Endodermal cell (in vitro differentiated cells): ENCODE measurements around the gene CTNNA2. TPM values are rescaled to one million over a fixed set of nuclear protein-coding genes. Genes with fewer than 3 reads are reported as not detected.
A peak's percentile ranks its signal among the peaks of the same experiment; 100 is the strongest.

Experiments
- DNase-seq: peaks from one replicate; pipeline ENCODE4 v3.0.0-alpha.2; 2017
- H3K27ac ChIP-seq: 2 replicates; pipeline ENCODE4 v1.5.1; 2013; ENCODE audit warnings: mild to moderate bottlenecking, low read depth, low read length, moderate library complexity
- H3K27me3 ChIP-seq: 2 replicates; pipeline ENCODE4 v1.6.1; 2013; ENCODE audit warnings: mild to moderate bottlenecking, low read length, moderate library complexity; ENCODE audit not compliant: insufficient read depth, control insufficient read depth, poor library complexity, severe bottlenecking
- H3K36me3 ChIP-seq: 2 replicates; pipeline ENCODE4 v1.7.0; 2013; ENCODE audit warnings: mild to moderate bottlenecking, low read length, moderate library complexity; ENCODE audit not compliant: control insufficient read depth, insufficient read depth
- H3K4me1 ChIP-seq: one replicate; pipeline ENCODE4 v1.7.0; 2013; ENCODE audit warnings: low read length; ENCODE audit not compliant: control insufficient read depth, insufficient read depth
- H3K4me3 ChIP-seq: 2 replicates; pipeline ENCODE4 v1.5.1; 2013; ENCODE audit warnings: mild to moderate bottlenecking, low read length, moderate library complexity
- H3K9ac ChIP-seq: 2 replicates; pipeline ENCODE4 v1.6.1; 2013; ENCODE audit warnings: mild to moderate bottlenecking, low read length, moderate library complexity; ENCODE audit not compliant: poor library complexity, severe bottlenecking; ENCODE audit errors: extremely low read depth
- H3K9me3 ChIP-seq: 2 replicates; pipeline ENCODE4 v1.6.1; 2013; ENCODE audit warnings: mild to moderate bottlenecking, low read length, moderate library complexity; ENCODE audit not compliant: control insufficient read depth
- H3K27ac Mint-ChIP-seq: 2 replicates; pipeline ENCODE4 v1.8.0; 2020; ENCODE audit warnings: mixed read lengths
- H3K27me3 Mint-ChIP-seq: 2 replicates; pipeline ENCODE4 v1.8.0; 2021; ENCODE audit warnings: mild to moderate bottlenecking, mixed read lengths; ENCODE audit not compliant: insufficient read depth
- H3K36me3 Mint-ChIP-seq: 2 replicates; pipeline ENCODE4 v1.8.0; 2020; ENCODE audit warnings: low read depth, mixed read lengths
- H3K4me1 Mint-ChIP-seq: 2 replicates; pipeline ENCODE4 v1.8.0; 2020; ENCODE audit warnings: mixed read lengths
- H3K4me3 Mint-ChIP-seq: 2 replicates; pipeline ENCODE4 v1.8.0; 2020; ENCODE audit warnings: mild to moderate bottlenecking, moderate library complexity, mixed read lengths
- H3K9me3 Mint-ChIP-seq: 2 replicates; pipeline ENCODE4 v1.8.0; 2020; ENCODE audit warnings: mild to moderate bottlenecking, mixed read lengths
- WGBS, 2 experiments: methylation state at CpG; one replicate each; pipeline versions ENCODE4 v1.1.5 to v1.1.7; 2013; ENCODE audit warnings: missing lambda C conversion rate in 2 of 2, mixed read lengths in 1 of 2; ENCODE audit not compliant: insufficient coverage in 1 of 2, insufficient read length in 1 of 2; 5-methylcytosine and 5-hydroxymethylcytosine counted together
- total RNA-seq, 2 donors: library from RNA; stranded (reverse); fragmentation: NEBNext Ultra II Directional in 1 of 2; extraction: Animal tissue kit (Norgen Biotek cat#: 25700) in 1 of 2; gene quantifications; 2 replicates in 1 of 2; 3 replicates in 1 of 2; pipeline ENCODE4 v1.2.1, GENCODE V29; 2021
- TF ChIP-seq, protein P1 (sequence below): fragments of 200-600 bp; sonication (generic); conservative IDR thresholded peaks from 2 replicates; pipeline ENCODE4 v1.5.0; 2021; ENCODE audit warnings: antibody characterized with exemption, mild to moderate bottlenecking

The CTNNA2 gene
- total RNA-seq, 2 donors from 2014 or later = 7.7 to 9.8 TPM

DNA sequence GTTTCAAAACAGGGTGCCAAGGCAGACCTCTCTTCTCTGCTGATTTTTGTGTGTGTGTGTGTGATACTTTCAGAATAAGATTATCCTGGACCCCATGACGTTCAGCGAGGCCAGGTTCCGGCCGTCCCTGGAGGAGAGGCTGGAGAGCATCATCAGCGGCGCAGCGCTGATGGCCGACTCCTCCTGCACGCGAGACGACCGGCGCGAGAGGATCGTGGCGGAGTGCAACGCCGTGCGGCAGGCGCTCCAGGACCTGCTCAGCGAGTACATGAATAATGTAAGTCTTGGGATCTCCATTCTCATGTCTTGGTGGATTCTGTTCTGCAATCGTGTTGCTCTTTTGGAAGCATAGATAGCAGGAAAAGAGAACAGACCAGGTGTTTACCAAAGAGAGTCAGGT is 396.7 kb downstream of the CTNNA2 start:
- Mint-ChIP-seq H3K36me3 (no peaks in the 10 kb centered on the region), H3K27me3 (no peaks in the 10 kb centered on the region), H3K4me1 (no peaks in the 10 kb centered on the region), H3K4me3 (no peak overlapping the region), H3K9me3 (no peaks in the 10 kb centered on the region), H3K27ac (no peak overlapping the region)
- Histone ChIP-seq H3K27ac (no peak overlapping the region), H3K9me3 (no peaks in the 10 kb centered on the region), H3K4me1 (no peaks in the 10 kb centered on the region), H3K4me3 (no peak overlapping the region), H3K36me3 (no peaks in the 10 kb centered on the region), H3K9ac (no peak overlapping the region), H3K27me3 (no peaks in the 10 kb centered on the region)
- DNase-seq = no peak
- TF ChIP-seq, protein P1, sequence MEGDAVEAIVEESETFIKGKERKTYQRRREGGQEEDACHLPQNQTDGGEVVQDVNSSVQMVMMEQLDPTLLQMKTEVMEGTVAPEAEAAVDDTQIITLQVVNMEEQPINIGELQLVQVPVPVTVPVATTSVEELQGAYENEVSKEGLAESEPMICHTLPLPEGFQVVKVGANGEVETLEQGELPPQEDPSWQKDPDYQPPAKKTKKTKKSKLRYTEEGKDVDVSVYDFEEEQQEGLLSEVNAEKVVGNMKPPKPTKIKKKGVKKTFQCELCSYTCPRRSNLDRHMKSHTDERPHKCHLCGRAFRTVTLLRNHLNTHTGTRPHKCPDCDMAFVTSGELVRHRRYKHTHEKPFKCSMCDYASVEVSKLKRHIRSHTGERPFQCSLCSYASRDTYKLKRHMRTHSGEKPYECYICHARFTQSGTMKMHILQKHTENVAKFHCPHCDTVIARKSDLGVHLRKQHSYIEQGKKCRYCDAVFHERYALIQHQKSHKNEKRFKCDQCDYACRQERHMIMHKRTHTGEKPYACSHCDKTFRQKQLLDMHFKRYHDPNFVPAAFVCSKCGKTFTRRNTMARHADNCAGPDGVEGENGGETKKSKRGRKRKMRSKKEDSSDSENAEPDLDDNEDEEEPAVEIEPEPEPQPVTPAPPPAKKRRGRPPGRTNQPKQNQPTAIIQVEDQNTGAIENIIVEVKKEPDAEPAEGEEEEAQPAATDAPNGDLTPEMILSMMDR = no peak
- 90 to 91% methylated on average over 20 to 22 of the region's 22 CpGs for WGBS, 2 experiments

DNA sequence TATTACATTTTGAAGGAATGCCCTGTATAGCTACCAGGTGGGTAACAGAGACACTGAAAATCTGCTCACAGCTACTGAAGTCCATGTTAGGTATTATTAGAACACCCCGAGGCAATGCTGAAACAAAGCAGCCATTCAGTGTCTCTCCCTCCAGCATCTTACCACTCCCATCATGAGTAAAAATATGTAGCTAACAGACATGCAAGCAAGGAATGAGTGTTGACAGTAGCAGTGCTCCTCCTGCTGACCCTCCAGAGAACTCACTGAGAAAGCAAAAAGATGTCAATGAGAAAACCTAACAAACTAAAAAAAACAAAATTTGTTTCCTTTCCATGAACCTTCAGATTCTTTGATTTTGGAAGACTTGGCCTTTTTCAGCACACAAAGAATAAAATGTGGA is 397.8 kb downstream of the CTNNA2 start:
- Histone ChIP-seq H3K4me1 (no peaks in the 10 kb centered on the region), H3K27me3 (no peaks in the 10 kb centered on the region), H3K4me3 (no peak overlapping the region), H3K36me3 (no peaks in the 10 kb centered on the region), H3K9me3 (no peaks in the 10 kb centered on the region), H3K27ac (no peak overlapping the region), H3K9ac (no peak overlapping the region)
- TF ChIP-seq, protein P1 = peak; percentile 68
- Mint-ChIP-seq H3K27ac (no peak overlapping the region), H3K27me3 (no peaks in the 10 kb centered on the region), H3K9me3 (no peaks in the 10 kb centered on the region), H3K4me1 (no peaks in the 10 kb centered on the region), H3K36me3 (no peaks in the 10 kb centered on the region), H3K4me3 (no peak overlapping the region)
- 85% methylated on average over 1 of the region's 1 CpG; no CpG with 5 or more reads in 1 of the 2 experiments for WGBS, 2 experiments
- no peak for DNase-seq

DNA sequence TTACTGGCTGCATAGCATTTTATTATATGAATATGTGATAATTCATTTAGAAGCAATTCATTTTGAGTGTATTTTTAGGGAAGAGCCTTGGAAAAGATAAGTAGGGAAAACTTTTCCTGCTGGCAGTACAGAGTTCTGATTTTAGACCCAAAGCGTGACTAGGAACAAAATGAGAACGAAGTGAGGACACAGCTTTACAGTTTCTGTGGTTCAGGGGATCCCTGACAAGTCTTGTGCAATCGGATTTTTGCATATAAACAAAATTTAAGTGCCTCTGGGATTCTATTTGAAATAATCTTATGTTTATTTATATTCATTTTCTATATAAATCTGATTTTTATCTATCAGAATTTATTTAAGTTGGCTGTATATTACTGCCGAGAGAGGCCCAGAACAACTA is 402.6 kb downstream of the CTNNA2 start:
- H3K27me3 ChIP-seq = no peaks in the 10 kb centered on the region
- H3K27ac ChIP-seq = no peak overlapping the region
- Mint-ChIP-seq H3K36me3 (no peaks in the 10 kb centered on the region), H3K27me3 (no peaks in the 10 kb centered on the region), H3K4me1 (peaks cover 11% of the 10 kb centered on the region), H3K27ac (no peak overlapping the region), H3K9me3 (no peaks in the 10 kb centered on the region), H3K4me3 (no peak overlapping the region)
- H3K36me3 ChIP-seq = no peaks in the 10 kb centered on the region
- WGBS, 2 experiments = 78 to 100% methylated on average over 1 to 4 of the region's 4 CpGs
- TF ChIP-seq, protein P1 = no peak
- DNase-seq = no peak
- no peak overlapping the region for H3K4me3 ChIP-seq
- no peaks in the 10 kb centered on the region for H3K9me3 ChIP-seq
- no peak overlapping the region for H3K9ac ChIP-seq
- H3K4me1 ChIP-seq = peaks cover 6% of the 10 kb centered on the region
